GM18498 (cell line): Measurements from ENCODE around the gene CPA2.

Experiments used
- ATAC-seq: cut with Tn5 transposase; IDR thresholded peaks from one replicate; pipeline ENCODE4 v1.9.1; 2021; ENCODE audit warnings: mild to moderate bottlenecking, moderate library complexity; ENCODE audit not compliant: unreplicated experiment

Gene CPA2

DNA sequence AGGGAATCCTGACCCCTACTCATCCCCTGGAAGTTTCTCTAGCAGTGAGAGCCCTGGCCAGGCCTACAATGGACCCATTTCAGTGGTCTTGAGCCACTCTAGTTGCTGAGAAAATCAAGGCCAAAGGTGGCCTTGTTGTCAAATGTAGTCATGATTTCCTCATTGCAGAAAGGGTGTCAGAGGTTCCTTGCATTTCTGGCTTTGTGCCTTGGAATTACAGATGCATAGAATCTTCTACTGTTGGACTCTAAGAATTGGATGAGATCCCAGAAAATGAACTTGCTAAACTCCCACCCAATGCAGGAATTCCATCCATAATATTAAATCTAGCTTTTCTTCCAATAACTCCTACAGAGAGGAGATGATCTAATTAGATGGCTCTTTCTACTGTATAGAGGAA is 12.2 kb downstream of the CPA2 start:
- ATAC-seq: no peak

DNA sequence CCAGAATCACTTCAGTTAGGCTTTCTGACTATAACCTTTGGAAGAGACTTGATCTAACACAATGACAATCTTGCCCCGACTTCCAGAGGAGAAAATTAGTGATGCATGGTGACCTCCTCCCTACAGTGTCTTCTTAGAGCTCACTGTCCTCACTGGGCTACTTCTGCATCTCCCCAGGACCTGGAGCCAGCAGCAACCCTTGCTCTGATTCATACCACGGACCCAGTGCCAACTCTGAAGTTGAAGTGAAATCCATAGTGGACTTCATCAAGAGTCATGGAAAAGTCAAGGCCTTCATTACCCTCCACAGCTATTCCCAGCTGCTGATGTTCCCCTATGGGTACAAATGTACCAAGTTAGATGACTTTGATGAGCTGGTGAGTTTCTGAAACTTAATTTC is 12.6 kb downstream of the CPA2 start:
- no peak for ATAC-seq

DNA sequence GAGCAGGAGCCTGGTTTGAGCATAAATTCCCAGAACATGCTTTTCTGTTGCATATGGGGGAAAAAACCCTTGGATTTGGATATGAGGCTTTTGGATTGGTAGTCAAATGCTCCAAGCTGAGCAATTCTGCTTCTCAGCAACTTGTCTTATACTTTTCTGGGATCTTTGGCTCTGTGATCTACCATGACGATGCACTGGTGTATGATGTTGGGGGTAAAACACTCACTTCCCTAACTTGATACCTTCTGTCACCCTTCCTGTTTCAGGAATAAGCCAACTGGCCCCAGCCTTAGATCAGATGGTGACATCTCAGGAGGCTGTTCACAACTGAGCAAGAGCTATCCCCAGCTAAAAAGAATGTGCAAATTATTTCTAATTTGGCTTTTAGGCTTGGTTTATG is 13.2 kb downstream of the CPA2 start:
- ATAC-seq: no peak

DNA sequence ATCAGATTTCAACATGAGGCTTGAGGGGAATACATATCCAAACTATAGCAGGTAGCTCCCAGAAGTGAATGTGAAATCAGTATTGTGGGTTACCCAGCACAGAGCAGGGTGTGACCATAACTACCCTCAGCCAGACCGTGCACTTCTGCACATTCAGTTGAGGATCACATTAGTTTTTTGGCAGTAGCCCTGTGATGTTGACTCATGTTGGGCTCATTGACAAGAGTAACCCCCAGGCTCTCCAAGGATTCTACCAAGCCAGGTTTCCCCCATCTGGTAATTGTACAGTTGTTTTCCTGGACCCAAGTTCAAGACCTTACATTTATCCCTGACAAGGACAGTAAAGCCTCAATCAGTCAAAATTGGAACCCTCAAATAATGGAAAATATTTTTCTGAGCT is 14.6 kb downstream of the CPA2 start:
- ATAC-seq: no peak

DNA sequence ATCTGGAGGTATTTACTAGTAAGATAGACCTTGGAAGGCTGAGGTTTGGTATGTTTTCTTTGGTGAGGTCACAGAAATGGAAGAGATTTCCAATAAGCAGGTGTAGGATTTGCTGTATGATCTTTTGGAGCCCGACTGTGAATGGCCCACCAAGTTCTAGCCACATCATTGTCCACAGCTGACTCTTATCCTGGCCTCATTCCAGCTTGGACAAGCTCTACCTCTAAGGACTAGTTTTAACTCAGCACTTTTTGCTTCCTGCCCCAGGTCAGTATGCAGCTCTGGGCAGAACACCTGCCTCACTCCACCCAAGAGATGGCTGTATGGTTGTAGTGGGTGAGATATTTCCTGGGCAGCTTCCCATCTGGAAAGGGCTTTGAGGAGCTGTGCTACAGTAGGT is 20.2 kb downstream of the CPA2 start:
- no peak for ATAC-seq

DNA sequence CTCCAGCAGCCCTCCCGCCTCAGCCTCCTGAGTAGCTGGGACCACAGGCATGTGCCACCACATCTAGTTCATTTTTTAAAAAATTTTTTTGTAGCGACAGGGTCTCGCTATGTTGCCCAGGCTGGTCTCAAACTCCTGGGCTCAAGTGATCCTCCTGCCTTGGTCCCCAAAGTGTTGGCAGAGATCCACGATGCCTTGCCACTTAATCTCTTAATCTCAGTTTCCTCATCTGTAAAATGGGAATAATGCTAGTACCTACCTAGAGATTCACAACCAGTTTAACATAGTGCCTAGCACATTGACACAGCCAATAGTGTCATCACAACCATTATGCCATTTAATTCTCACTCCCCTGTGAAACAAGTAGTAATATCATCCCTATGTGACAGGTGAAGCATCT is 21.5 kb downstream of the CPA2 start:
- no peak for ATAC-seq

DNA sequence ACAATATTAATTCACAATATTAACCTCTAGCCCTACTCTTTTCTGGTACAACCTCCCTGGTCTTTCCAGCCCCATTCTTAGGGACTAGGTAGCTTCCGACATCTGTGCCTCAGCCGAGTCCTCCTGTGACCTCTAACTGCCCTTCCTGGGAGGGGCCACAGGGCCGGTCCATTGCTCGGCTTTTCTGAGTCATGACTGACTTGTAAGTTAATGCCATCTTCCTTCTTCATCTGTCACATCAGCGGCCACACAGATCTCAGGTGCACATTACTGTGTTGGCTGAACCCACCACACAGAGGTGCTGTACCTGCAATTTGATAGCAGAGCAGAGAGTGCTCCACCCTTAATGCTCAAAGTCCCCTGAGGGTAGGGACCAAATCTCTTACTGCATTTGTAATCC is 22.2 kb downstream of the CPA2 start:
- no peak for ATAC-seq

DNA sequence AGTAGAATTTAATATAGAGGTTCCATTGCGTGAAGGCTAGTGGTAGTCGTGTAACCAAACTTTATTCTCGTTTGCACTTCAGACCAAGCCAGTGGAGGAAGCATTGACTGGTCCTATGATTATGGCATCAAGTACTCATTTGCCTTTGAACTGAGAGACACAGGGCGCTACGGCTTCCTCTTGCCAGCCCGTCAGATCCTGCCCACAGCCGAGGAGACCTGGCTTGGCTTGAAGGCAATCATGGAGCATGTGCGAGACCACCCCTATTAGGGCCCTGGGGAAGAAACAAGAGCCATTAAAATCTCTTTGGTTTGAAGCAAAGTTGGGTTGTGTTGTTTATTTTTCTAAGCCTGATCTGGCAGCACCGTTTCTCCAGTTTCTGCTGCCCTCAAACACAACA is 22.8 kb downstream of the CPA2 start:
- ATAC-seq: no peak

DNA sequence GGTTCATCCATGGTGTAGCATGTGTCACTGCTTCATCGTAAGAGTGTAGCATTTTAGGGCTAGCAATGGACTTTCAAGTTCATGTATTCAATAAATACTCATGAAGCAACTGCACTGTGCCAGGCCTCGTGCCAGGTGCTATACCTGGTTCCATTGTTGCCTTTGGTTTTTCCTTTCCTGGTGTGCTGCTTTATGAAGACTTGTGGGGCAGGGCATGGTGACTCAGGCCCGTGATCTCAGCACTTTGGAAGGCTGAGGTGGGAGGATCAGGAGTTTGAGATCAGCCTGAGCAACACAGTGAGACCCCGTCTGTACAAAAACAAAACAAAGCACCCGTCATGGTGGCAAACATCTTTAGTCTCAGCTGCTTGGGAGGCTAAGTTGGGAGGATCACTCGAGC is 24.1 kb downstream of the CPA2 start:
- no peak for ATAC-seq

DNA sequence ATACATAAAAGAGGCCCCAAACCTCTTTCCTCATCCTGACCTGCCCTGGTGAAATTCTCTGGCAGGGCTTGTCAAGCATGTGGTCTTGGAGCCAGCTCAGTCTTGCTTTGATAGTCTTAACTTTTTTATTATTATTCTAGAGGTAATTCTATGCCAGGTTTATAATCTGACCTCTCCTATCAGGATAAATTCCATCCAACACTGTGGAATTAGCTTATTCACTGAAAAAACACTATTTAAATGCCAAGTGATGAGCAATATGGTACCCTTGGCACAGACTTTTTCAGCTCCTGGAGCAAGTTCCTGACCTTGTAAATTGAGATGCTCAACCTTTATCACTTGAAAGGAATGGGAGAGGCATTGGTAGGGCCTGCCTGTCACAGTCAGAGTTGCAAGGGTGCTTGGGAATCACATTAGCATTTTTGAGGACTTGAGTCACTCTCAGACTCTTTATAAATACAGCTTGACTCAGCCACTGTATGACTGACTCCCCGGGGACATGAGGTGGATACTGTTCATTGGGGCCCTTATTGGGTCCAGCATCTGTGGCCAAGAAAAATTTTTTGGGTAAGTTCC is 26.1 kb downstream of the CPA2 start, which contains the start of gene CPA4:
CPA4 (plus strand) TSS at position 480 of the 576 bp plus-strand sequence; CDS start at position 500, 20 bp downstream.
- ATAC-seq: no peak

DNA sequence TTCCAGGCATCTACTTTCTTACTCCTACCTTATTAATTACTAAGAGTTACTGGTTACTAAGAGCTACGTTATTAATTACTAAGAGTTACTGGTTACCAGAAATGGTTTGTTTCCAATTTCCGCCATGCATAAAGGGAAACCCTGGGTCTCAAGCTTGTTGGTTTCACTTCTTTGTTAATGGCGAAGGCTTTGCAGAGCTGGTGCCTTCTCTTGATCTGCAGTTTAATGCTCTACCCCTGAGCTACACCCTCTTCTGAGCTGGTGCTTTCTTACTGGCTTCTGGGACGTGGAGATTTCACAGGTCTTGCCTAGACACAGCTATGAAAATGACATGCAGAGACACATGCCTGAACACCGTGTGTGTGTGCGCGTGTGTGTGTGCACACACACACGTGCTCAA is 26.9 kb downstream of the CPA2 start:
- ATAC-seq: no peak

DNA sequence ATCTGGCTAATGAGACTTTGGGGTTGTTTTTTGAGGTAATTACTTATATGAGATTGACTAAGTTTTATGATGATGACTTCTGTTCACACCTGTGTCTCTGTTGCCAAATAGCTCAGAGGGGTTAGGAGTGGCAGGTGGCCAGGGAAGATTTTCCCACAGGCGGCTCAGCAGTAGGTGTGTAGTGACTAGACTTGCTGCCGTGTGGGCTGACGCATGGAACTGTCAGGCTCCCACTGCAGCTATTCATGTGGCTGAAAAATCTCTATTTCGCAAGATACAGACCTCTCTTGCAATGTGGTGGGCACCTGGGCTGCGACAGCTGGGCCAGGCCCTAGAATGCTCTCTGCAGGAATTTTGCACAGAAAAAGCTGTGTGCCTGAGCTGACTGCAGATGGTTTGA is 27.7 kb downstream of the CPA2 start:
- ATAC-seq: no peak

DNA sequence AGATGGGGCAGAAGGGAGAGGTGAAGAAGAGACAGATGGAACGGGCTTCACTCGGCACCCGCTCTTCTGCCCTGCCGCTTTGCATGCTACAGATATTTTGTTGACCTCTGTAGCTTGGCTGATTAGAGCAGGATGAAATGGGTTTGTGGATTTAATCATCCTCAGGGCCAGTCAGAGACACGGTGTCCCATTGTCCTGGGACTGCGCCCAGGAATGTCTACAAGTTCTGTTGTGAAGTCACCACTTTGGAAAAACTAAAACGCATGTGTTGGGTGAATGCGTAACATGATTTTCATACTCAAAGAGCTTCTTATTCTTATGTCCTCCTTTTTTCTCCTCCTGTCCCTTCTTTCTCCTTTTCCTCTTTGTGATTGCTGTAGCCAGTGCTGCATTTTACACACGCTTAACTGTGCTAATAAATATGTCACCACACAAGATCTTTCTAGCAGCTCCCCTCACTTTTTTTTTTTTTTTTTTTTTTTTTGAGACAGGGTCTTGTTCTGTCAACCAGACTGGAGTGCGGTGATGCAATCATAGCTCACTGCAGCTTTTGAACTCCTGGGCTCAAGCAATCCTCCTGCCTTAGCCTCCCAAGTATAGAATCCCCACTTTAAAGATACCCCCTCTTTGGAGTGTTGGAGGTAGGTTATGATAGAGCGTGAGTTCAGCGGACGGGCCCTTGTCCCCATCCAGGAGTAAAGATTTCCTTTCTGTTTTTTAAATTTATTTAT is 29.7 kb downstream of the CPA2 start:
- ATAC-seq: no peak

DNA sequence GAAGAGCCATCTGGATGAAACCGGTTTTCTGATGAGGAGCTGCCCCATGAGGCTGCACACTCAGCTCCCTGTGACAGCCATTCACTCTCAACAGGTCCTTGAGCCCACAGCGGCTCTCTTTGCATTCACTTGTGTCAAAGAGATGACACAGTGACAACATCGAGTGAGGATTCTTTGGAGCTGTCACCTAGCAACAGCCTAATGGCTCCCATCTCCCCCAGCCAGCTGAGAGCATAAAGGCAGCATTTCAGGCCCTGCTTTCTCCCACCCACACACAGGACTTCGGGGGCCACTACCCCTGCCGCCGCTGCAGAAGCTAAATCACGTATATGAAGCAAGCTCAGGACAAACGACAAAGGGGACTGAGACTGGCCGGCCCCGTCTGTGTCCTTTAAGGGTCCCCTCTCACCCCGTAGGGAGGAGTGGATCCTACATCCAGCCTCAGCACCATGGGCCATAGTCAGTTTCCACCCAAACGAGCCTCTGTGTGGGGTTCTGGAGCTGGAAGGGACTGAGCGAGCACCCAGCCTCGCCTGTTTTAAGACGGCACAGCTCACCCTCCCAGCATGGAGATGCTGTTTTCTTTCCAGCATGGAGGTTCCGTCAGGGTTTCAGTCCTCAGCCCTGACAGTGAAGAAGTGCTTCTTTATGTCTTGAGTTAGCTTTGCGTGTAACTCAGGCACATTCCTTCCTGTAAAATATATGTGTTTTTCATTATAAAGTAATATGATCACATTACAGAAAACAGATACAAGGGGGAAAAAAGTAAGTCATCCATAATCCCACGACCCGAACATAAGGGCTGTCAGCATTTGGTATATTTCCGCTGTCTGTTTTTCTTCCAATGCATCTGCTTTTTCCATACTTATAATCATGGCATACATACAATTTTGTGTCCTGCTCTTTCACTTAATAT is 31.2 kb downstream of the CPA2 start:
- no peak for ATAC-seq

DNA sequence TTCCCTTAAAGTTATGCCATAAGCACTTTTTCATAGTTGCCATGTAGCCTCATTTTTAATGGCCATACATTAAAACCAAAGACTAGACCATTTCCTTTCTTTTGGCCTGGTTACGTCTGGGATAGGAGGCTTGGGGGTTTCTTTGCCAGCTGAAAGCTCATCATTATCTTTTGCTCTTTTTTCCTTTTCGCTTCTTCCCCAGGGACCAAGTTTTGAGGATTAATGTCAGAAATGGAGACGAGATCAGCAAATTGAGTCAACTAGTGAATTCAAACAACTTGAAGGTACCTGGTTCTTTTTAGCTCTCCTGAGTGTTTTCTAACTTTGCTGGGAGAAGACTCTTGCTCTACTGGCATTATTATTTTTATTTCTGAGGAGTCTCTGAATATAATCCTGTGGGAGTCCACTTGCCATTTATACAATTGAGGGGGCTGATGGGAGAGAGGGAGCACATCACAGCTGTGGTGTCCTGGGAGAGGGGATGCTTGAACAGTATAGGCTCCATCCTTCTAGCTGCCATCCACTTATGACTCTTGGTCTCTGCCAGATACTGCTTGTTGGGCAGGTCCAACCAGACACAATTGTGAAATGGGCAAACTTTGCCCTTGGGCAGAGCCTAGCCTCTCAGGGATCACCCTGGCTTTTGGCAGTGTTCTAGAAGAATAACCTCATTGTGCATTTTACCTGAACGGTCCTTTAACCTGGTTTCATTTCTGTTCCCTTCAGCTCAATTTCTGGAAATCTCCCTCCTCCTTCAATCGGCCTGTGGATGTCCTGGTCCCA is 32.1 kb downstream of the CPA2 start:
- no peak for ATAC-seq

DNA sequence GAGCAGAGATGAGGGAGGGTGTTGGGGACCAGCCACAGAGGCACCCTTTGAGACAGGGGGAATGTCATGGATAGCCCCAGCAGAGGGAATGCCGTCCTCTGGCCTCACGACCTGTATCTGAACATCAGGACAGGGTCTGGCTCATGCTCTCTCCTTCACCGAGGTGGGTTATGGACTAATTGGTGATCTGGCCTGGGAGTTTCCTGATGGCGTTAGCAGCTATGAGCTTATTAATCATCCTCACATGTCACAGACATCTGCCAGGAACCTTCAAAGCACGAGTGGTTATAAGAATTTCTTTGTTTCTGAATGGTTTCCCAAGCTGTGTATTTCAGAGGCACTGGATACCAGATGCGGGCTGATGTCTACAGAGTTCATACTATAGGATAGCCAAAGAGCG is 33.2 kb downstream of the CPA2 start:
- no peak for ATAC-seq

DNA sequence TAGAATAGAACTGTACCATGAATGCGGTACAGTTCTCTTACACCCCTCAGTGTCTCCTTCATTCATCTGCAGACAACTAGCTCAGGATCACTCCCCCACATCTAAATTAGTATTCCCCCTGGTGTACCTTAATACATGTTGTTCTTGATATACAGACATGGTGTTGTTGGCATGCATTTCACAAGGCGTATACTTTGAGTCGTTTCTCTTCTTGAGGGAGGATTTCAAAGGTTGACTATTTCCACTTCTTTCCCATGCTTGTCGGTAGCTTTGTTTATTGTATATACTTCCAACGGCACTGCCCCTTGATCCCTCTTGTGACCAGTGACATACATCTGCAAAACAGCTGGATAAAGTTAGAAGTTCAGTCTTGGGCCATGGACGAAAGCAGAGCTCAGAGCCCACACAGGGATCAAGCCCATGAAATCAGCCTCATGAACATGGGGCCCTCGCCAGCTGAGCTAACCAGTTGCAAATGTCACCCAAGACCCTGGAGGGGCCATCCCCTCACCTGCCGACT is 34.9 kb downstream of the CPA2 start:
- no peak for ATAC-seq

DNA sequence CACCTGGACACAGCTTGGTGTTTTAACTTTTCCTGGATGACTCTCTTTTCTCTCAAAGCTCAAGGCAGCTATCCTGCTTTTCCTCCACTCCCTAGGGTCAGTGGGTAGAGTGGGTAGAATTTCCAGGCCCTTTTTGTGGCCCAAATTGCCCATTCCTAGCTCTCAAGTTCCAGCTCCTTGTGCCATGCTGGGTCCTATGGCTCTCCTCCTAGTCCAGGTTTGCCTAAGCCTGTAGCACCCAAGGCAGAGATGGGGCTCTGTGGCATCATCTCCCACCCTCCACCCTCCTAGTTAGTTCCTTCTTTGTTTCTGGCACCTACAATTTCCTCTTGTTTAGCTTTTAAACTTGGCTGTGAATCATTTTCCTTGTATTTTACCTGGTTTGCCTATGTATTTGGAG is 36.0 kb downstream of the CPA2 start:
- no peak for ATAC-seq

DNA sequence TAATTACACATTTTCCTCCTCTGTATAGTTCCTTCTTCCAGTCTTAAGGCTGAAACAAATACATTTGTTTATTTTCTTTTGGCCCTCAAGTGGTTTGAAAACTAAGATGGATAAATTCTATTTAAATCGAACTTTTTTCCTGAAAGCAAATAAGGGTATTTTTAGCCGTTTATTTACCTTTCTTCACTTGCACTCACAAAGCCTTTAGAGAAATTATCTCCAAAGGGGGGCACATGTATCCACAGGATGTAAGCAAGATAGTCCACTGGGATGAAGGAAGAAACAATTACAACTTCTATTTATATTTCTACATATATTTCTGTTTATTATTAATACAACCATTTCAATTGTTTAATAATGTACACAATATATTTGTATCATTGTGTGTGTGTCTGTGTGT is 36.5 kb downstream of the CPA2 start:
- ATAC-seq: no peak

DNA sequence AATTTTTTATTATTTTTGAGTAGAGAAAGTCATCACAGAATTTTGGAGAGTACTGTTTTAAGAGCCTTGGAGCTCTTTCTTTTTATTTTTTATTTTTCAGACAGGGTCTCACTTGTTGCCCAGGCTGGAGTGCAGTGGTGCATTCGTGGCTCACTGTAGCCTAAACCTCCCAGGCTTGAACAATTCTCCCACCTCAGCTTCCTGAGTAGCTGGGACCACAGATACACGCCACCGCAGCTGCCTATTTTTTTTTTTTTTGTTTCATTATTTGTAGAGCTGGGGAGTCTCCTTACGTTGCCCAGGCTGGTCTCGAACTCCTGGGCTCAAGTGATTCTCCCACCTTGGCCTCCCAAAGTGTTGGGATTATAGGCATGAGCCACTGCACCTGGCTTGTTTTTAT is 36.9 kb downstream of the CPA2 start:
- ATAC-seq: no peak

DNA sequence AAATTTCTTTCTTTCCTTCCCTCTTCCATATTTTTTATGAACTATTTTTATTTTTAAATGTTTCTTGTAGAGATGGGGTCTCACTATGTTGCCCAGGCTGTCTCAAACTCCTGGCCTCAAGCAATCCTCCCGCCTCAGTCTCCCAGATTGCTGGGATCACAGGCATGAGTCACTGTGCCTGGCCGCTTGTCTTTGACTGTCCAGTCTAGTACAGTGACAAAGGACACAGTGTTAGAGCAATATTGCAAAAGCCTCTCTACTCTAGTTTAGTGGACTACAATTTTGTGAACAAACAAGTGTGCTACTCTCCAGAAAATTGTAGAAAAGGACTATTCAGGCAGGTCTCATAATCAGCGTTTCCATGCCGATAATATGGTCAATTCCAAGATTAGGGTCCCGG is 37.3 kb downstream of the CPA2 start:
- no peak for ATAC-seq
